Right lobe of liver (tissue), 4 donors: ENCODE measurements around the gene MEIS2.

Experiments used
- CTCF ChIP-seq, 4 donors: fragments of 200-600 bp in 3 of 4; fragments of 450-650 bp in 1 of 4; IDR thresholded peaks; one replicate each; pipeline versions ENCODE4 v1.5.1 to v1.8.0; 2016 to 2022; ENCODE audit warnings: antibody characterized with exemption in 4 of 4, mild to moderate bottlenecking in 2 of 4
- POLR2A ChIP-seq: fragments of 450-650 bp; IDR thresholded peaks from one replicate; pipeline ENCODE4 v1.6.1; 2017; ENCODE audit warnings: antibody characterized with exemption, mild to moderate bottlenecking
- donor health status: DM: no; HTN: no; CAD: no.
- donor health status: DM: no; HTN: no; CAD: no.
- donor health status: DM: no; HTN: yes; CAD: no.

GRCh38 chr15:36844534-36844998 is 255.8 kb downstream of the MEIS2 start:
- TF ChIP-seq CTCF (IDR thresholded peaks at IDR 0.05) (no peak), POLR2A (no peak)
